ENCODE results near the gene ATOH8.

GRCh38 chr2:85744055-85744454, 9.7 kb upstream of the ATOH8 start:
- TF ChIP-seq POLR2A (IDR thresholded peaks at IDR 0.05) (no peak), CTCF (IDR thresholded peaks at IDR 0.05) (no peak)

Data from uterus (tissue), 2 donors.